K562 (cell line): ENCODE results near the gene LZTS3. TPM values are rescaled to one million over a fixed set of nuclear protein-coding genes. Genes with fewer than 3 reads are reported as not detected.

Experiments
- CEBPB ChIP-seq: fragments of 450-650 bp; IDR thresholded peaks from 2 replicates; pipeline ENCODE4 v1.6.1; 2016; ENCODE audit warnings: missing genetic modification characterization, missing compliant biosample characterization
- DACH1 ChIP-seq: fragments of 450-650 bp; IDR thresholded peaks from 2 replicates; pipeline ENCODE4 v1.6.1; 2018; ENCODE audit not compliant: partially characterized antibody
- HDAC6 ChIP-seq: IDR thresholded peaks from 2 replicates; pipeline ENCODE4 v1.6.1; 2012; ENCODE audit warnings: low read depth, mild to moderate bottlenecking, control low read depth, inconsistent platforms, low read length, moderate library complexity
- HNRNPL ChIP-seq: fragments of 200-400 bp; formaldehyde crosslinking; IDR thresholded peaks from 2 replicates; pipeline ENCODE4 v1.6.1; 2017; ENCODE audit warnings: low read depth, mild to moderate bottlenecking, low read length
- LCOR ChIP-seq: sonication (generic); formaldehyde crosslinking; IDR thresholded peaks from 2 replicates; pipeline ENCODE4 v1.8.0; 2022; ENCODE audit warnings: mild to moderate bottlenecking, missing genetic modification reagents
- NR2C2 ChIP-seq, 2 experiments: fragments of 200-800 bp in 1 of 2; sonication (Bioruptor generic) in 1 of 2; sonication (generic) in 1 of 2; formaldehyde crosslinking in 1 of 2; IDR thresholded peaks; 2 replicates each; pipeline versions ENCODE4 v1.6.1 to v1.8.0; 2016 to 2022; ENCODE audit warnings: mild to moderate bottlenecking in 1 of 2, missing compliant biosample characterization in 1 of 2, missing genetic modification characterization in 1 of 2, missing genetic modification reagents in 1 of 2
- POLR3G ChIP-seq: IDR thresholded peaks from 2 replicates; pipeline ENCODE4 v1.6.1; 2011; ENCODE audit not compliant: insufficient read length, insufficient replicate concordance; ENCODE audit errors: extremely low read depth
- STAT5A ChIP-seq: IDR thresholded peaks from 2 replicates; pipeline ENCODE4 v1.6.1; 2012; ENCODE audit warnings: low read length, inconsistent platforms, borderline replicate concordance
- ZKSCAN1 ChIP-seq: fragments of 150-350 bp; IDR thresholded peaks from 2 replicates; pipeline ENCODE4 v1.6.1; 2016; ENCODE audit warnings: low read depth, low read length
- polyA plus RNA-seq, 8 experiments: library from polyadenylated mRNA; depleted of rRNA in 4 of 8; stranded (reverse) in 5 of 8; unstranded in 3 of 8; fragments of >200 nt; fragmentation: Nextera tagmentation in 2 of 8; fragmentation: Illumina TruSeq in 1 of 8; extraction: Ambion mirVana in 2 of 8; extraction: Trizol in 1 of 8; gene quantifications; 2 replicates each; pipeline versions ENCODE4 v1.2.1 to v1.2.3, GENCODE V29; 2011 to 2014; ENCODE audit warnings: inconsistent platforms in 1 of 8, missing spikeins in 1 of 8
- total RNA-seq, 7 experiments: library from RNA; depleted of rRNA in 6 of 7; stranded (reverse); fragments of >200 nt in 6 of 7; fragmentation: Illumina TruSeq in 2 of 7; extraction: Trizol in 2 of 7; gene quantifications; 2 replicates each; pipeline versions ENCODE4 v1.2.1 to v1.2.3, GENCODE V29; 2011 to 2021; ENCODE audit warnings: low replicate concordance in 1 of 7
- TF ChIP-seq, protein P1 (sequence below): fragments of 450-650 bp; IDR thresholded peaks from 2 replicates; pipeline ENCODE4 v1.7.1; 2018; ENCODE audit warnings: mild to moderate bottlenecking, low read depth; ENCODE audit not compliant: partially characterized antibody
- TF ChIP-seq, protein P2 (sequence below): sonication (generic); formaldehyde crosslinking; IDR thresholded peaks from 2 replicates; pipeline ENCODE4 v1.8.0; 2022; ENCODE audit warnings: missing genetic modification reagents, mild to moderate bottlenecking, borderline replicate concordance
- TF ChIP-seq, protein P3 (sequence below): fragments of 250-450 bp; sonication (Bioruptor Pico); IDR thresholded peaks from 2 replicates; pipeline ENCODE4 v1.9.0; 2021; ENCODE audit warnings: mild to moderate bottlenecking, inconsistent platforms
- TF ChIP-seq, protein P4 (sequence below), 2 experiments: fragments of 450-650 bp; IDR thresholded peaks; 2 replicates each; pipeline ENCODE4 v1.6.1; 2016
- TF ChIP-seq, protein P5 (sequence below), 2 experiments: fragments of 200-800 bp in 1 of 2; sonication (Bioruptor generic) in 1 of 2; sonication (generic) in 1 of 2; formaldehyde crosslinking in 1 of 2; IDR thresholded peaks in 1 of 2; conservative IDR thresholded peaks in 1 of 2; 2 replicates each; pipeline versions ENCODE4 v1.5.0 to v1.6.1; 2016 to 2020; ENCODE audit warnings: missing compliant biosample characterization in 1 of 2, missing genetic modification characterization in 1 of 2, missing genetic modification reagents in 1 of 2

Gene LZTS3
- total and polyA plus RNA-seq, 9 of the 15 experiments (the other 6 are each of a cell fraction or from before 2014, with no cell fraction given): 0.07 to 2.9 (median 2.0) TPM

DNA sequence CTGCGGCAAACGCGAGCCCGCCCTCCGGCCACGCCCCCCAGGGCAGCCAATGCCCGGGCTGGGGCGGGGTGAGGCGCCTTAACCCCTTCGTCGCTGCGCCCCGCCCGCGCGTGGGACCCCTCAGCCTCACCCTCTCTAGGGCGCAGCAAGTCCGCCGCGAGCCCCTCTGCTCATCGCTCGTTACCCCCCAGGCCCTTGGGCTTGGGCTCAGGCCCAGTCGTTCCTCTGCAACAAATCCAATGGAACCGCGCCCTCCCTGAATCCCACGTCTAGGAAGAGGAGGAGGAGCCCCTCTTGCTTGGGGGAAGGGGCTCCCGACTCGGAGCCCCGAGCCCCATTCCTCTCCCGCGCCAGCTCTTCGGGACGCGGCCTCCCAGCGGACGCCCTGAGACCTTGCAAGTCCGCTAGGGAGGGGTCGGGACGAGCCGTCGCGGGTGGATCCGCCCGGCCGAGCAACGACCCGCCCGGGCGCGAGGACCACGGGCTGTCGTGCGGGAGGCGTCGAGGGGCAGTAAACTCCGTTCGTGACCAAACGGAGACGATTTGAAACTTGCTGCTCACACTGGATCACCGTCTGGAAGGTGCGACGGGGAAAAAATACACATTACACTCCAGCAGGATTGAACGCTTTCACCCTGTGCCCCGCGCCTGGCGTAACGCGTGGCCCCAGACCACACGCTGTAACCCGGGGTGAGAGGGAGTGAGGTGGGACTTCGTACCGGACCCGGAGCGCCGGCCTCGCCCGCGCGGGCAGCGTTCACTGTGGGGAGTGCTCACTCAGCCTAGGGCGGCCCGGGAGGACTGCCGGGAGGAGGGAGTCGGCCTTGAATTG, 477 bp upstream of the LZTS3 start (continued):
- TF ChIP-seq, protein P1, sequence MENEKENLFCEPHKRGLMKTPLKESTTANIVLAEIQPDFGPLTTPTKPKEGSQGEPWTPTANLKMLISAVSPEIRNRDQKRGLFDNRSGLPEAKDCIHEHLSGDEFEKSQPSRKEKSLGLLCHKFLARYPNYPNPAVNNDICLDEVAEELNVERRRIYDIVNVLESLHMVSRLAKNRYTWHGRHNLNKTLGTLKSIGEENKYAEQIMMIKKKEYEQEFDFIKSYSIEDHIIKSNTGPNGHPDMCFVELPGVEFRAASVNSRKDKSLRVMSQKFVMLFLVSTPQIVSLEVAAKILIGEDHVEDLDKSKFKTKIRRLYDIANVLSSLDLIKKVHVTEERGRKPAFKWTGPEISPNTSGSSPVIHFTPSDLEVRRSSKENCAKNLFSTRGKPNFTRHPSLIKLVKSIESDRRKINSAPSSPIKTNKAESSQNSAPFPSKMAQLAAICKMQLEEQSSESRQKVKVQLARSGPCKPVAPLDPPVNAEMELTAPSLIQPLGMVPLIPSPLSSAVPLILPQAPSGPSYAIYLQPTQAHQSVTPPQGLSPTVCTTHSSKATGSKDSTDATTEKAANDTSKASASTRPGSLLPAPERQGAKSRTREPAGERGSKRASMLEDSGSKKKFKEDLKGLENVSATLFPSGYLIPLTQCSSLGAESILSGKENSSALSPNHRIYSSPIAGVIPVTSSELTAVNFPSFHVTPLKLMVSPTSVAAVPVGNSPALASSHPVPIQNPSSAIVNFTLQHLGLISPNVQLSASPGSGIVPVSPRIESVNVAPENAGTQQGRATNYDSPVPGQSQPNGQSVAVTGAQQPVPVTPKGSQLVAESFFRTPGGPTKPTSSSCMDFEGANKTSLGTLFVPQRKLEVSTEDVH: no peak
- TF ChIP-seq HDAC6 (no peak), LCOR (CRISPR knock-in tag) (no peak), DACH1 (no peak), CEBPB (no peak), ZKSCAN1 (no peak), NR2C2 (CRISPR knock-in tag; IDR thresholded peaks at IDR 0.05) (0 out of 2 replicates have a peak, but pooled peaks have one; percentile 27), NR2C2 (tag; IDR thresholded peaks at IDR 0.05) (peak; percentile 32; the same call in 1 of the 2 replicates), HNRNPL (no peak), POLR3G (no peak), STAT5A (no peak)
- TF ChIP-seq, protein P2, sequence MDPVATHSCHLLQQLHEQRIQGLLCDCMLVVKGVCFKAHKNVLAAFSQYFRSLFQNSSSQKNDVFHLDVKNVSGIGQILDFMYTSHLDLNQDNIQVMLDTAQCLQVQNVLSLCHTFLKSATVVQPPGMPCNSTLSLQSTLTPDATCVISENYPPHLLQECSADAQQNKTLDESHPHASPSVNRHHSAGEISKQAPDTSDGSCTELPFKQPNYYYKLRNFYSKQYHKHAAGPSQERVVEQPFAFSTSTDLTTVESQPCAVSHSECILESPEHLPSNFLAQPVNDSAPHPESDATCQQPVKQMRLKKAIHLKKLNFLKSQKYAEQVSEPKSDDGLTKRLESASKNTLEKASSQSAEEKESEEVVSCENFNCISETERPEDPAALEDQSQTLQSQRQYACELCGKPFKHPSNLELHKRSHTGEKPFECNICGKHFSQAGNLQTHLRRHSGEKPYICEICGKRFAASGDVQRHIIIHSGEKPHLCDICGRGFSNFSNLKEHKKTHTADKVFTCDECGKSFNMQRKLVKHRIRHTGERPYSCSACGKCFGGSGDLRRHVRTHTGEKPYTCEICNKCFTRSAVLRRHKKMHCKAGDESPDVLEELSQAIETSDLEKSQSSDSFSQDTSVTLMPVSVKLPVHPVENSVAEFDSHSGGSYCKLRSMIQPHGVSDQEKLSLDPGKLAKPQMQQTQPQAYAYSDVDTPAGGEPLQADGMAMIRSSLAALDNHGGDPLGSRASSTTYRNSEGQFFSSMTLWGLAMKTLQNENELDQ (CRISPR knock-in tag): no peak
- TF ChIP-seq, protein P3, sequence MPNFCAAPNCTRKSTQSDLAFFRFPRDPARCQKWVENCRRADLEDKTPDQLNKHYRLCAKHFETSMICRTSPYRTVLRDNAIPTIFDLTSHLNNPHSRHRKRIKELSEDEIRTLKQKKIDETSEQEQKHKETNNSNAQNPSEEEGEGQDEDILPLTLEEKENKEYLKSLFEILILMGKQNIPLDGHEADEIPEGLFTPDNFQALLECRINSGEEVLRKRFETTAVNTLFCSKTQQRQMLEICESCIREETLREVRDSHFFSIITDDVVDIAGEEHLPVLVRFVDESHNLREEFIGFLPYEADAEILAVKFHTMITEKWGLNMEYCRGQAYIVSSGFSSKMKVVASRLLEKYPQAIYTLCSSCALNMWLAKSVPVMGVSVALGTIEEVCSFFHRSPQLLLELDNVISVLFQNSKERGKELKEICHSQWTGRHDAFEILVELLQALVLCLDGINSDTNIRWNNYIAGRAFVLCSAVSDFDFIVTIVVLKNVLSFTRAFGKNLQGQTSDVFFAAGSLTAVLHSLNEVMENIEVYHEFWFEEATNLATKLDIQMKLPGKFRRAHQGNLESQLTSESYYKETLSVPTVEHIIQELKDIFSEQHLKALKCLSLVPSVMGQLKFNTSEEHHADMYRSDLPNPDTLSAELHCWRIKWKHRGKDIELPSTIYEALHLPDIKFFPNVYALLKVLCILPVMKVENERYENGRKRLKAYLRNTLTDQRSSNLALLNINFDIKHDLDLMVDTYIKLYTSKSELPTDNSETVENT (CRISPR knock-in tag): no peak
- TF ChIP-seq, protein P4, sequence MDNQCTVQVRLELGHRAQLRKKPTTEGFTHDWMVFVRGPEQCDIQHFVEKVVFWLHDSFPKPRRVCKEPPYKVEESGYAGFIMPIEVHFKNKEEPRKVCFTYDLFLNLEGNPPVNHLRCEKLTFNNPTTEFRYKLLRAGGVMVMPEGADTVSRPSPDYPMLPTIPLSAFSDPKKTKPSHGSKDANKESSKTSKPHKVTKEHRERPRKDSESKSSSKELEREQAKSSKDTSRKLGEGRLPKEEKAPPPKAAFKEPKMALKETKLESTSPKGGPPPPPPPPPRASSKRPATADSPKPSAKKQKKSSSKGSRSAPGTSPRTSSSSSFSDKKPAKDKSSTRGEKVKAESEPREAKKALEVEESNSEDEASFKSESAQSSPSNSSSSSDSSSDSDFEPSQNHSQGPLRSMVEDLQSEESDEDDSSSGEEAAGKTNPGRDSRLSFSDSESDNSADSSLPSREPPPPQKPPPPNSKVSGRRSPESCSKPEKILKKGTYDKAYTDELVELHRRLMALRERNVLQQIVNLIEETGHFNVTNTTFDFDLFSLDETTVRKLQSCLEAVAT (IDR thresholded peaks at IDR 0.05): no peak
- TF ChIP-seq, protein P5, sequence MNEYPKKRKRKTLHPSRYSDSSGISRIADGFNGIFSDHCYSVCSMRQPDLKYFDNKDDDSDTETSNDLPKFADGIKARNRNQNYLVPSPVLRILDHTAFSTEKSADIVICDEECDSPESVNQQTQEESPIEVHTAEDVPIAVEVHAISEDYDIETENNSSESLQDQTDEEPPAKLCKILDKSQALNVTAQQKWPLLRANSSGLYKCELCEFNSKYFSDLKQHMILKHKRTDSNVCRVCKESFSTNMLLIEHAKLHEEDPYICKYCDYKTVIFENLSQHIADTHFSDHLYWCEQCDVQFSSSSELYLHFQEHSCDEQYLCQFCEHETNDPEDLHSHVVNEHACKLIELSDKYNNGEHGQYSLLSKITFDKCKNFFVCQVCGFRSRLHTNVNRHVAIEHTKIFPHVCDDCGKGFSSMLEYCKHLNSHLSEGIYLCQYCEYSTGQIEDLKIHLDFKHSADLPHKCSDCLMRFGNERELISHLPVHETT (CRISPR knock-in tag; conservative IDR thresholded peaks at IDR 0.05 in 1 of 2, IDR thresholded peaks at IDR 0.05 in 1 of 2): no peak
